Esophagus muscularis mucosa (tissue), 4 donors: ENCODE data around the gene APBA3. TPM values are rescaled to one million over a fixed set of nuclear protein-coding genes. Genes with fewer than 3 reads are reported as not detected.
A peak's percentile ranks its signal among the peaks of the same experiment; 100 is the strongest.

ENCODE experiments used
- DNase-seq: peaks from one replicate; pipeline ENCODE4 v3.0.0-alpha.2; 2017; ENCODE audit errors: extremely low spot score
- H3K27ac ChIP-seq, 4 donors: fragments of 200-600 bp; sonication (generic); replicated peaks in 1 of 4; 1 replicate in 3 of 4; 2 replicates in 1 of 4; pipeline ENCODE4 v1.5.1; 2016 to 2019; ENCODE audit warnings: mild to moderate bottlenecking in 1 of 4
- H3K27me3 ChIP-seq, 4 donors: fragments of 200-600 bp; sonication (generic); one replicate each; pipeline versions ENCODE4 v1.5.1 to v1.6.0; 2016 to 2019
- H3K36me3 ChIP-seq, 4 donors: fragments of 200-600 bp; sonication (generic); one replicate each; pipeline ENCODE4 v1.5.1; 2016 to 2019
- H3K4me1 ChIP-seq, 4 donors: fragments of 200-600 bp; sonication (generic); one replicate each; pipeline ENCODE4 v1.5.1; 2016 to 2019
- H3K4me3 ChIP-seq, 4 donors: fragments of 200-600 bp; sonication (generic); 1 replicate in 2 of 4; 2 replicates in 2 of 4; pipeline ENCODE4 v1.5.1; 2016 to 2019; ENCODE audit warnings: mild to moderate bottlenecking in 4 of 4, moderate library complexity in 1 of 4
- H3K9me3 ChIP-seq, 4 donors: fragments of 200-600 bp; sonication (generic); 1 replicate in 3 of 4; 2 replicates in 1 of 4; pipeline ENCODE4 v1.5.1; 2016 to 2019
- EP300 ChIP-seq: sonication (generic); formaldehyde crosslinking; IDR thresholded peaks from one replicate; pipeline ENCODE4 v1.6.1; 2017; ENCODE audit warnings: antibody characterized with exemption
- POLR2A ChIP-seq: fragments of 450-650 bp; IDR thresholded peaks from one replicate; pipeline ENCODE4 v1.6.1; 2017; ENCODE audit warnings: antibody characterized with exemption, moderate library complexity, mild to moderate bottlenecking, low read depth
- POLR2AphosphoS5 ChIP-seq, 2 donors: sonication (generic); formaldehyde crosslinking; IDR thresholded peaks; one replicate each; pipeline ENCODE4 v1.6.1; 2017; ENCODE audit warnings: antibody characterized with exemption in 2 of 2
- WGBS: methylation state at CpG from one replicate; pipeline ENCODE4 v1.1.5; 2018; 5-methylcytosine and 5-hydroxymethylcytosine counted together
- intact Hi-C: fragments of 100-400 bp; cut with DNase I; formaldehyde crosslinking; loops from one replicate; pipeline ENCODE4 v1.15.1; 2023
- total RNA-seq, 4 donors: library from RNA; depleted of rRNA; stranded (reverse); fragments of >200 nt; gene quantifications; one replicate each; pipeline versions ENCODE4 v1.1.0 to v1.2.1, GENCODE V29; 2016
- TF ChIP-seq, protein P1 (sequence below), 3 experiments: fragments of 200-600 bp in 2 of 3; fragments of 450-650 bp in 1 of 3; sonication (generic) in 2 of 3; IDR thresholded peaks; one replicate each; pipeline ENCODE4 v1.5.1; 2017 to 2019; ENCODE audit warnings: antibody characterized with exemption in 3 of 3, mild to moderate bottlenecking in 2 of 3, moderate library complexity in 1 of 3

APBA3 gene
- total RNA-seq, 4 donors from 2014 or later, result 13.7 to 40.5 (median 24.4) TPM

DNA sequence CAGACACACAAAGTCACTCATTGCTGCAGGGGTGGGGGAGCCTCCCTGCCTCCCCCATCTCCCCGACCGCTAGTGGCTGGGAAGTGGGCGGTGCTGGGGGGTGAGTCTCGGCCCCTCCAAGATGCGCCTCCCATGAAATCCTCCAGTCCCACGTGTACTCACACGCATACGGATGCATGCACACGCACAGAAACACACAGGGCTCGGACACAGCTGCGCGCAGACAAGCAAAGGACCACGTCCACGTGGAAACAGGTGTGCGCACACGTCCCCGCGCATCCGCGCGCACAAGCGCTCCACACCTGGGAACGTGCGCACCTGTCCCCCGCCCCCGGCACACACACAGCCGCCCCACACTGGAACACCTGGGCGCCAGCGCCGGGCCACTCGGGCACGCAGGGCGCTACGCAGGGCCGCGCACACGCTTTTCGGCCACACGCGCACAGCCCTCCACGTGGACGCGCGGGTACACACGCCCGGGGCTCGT, 24.0 kb upstream of the APBA3 start:
- H3K27ac ChIP-seq, result no peak overlapping the region
- H3K4me1 ChIP-seq, result peaks cover 5 to 14% (median 9%) of the 10 kb centered on the region in 4 donors
- H3K36me3 ChIP-seq, result no peaks in the 10 kb centered on the region
- DNase-seq, result no peak
- 0% methylated on average over 7 of the region's 47 CpGs for WGBS
- TF ChIP-seq EP300, result no peak
- TF ChIP-seq, protein P1, sequence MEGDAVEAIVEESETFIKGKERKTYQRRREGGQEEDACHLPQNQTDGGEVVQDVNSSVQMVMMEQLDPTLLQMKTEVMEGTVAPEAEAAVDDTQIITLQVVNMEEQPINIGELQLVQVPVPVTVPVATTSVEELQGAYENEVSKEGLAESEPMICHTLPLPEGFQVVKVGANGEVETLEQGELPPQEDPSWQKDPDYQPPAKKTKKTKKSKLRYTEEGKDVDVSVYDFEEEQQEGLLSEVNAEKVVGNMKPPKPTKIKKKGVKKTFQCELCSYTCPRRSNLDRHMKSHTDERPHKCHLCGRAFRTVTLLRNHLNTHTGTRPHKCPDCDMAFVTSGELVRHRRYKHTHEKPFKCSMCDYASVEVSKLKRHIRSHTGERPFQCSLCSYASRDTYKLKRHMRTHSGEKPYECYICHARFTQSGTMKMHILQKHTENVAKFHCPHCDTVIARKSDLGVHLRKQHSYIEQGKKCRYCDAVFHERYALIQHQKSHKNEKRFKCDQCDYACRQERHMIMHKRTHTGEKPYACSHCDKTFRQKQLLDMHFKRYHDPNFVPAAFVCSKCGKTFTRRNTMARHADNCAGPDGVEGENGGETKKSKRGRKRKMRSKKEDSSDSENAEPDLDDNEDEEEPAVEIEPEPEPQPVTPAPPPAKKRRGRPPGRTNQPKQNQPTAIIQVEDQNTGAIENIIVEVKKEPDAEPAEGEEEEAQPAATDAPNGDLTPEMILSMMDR (IDR thresholded peaks at IDR 0.05), result no peak
- TF ChIP-seq POLR2AphosphoS5 (IDR thresholded peaks at IDR 0.05), result no peak
- TF ChIP-seq POLR2A, result no peak
- peak overlapping the region; percentile 20 to 44 (median 38) for H3K4me3 ChIP-seq
- H3K27me3 ChIP-seq, result peaks cover 0 to 65% (median 14%) of the 10 kb centered on the region in 4 donors
- intact Hi-C loops, result no loop called here
- H3K9me3 ChIP-seq, result peaks cover 10 to 26% (median 23%) of the 10 kb centered on the region in 4 donors

DNA sequence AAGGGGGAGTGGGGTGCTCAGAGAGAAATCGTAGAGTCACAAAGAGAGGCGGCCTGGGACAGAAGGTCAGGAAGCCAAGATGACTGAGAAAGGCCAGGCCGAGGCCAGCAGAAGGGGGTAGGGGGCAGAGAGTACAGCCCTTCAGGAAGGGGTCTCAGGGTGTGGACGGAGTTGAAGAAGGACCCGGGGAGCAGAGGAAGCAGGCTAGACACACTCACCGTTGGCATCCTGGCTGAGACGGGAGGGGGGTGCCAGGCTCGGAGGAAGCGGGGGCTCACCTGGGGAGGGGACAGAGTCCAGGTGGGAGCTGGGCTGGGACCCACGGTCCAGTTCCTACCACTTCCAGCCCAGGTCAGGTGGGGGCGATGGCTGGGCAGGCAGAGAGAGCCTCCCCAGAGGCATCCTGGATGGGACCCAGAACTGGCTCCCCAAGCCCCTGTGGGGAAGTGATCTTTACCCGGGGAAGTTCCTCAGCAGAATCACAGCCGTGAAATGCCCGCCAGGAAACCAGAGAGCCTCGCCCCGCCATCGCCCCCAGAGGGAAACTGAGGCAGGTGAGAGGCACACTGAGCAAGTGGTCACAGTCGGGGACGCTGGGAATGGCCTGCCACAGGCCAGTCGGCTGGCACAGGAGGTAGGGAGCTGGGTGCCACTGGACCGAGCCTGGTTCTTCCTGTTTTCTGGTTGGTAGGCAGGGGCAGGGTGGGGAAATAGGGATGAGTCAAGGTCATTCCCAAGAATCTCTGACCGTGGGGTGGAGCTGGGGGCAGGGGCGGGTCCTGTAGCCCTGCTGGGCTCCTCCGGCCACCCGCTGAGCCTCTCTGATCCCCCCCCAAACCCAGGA, 23.3 kb upstream of the APBA3 start:
- Histone ChIP-seq H3K36me3 (no peaks in the 10 kb centered on the region), H3K4me1 (peaks cover 5 to 14% (median 9%) of the 10 kb centered on the region in 4 donors), H3K27me3 (peaks cover 0 to 62% (median 14%) of the 10 kb centered on the region in 4 donors), H3K27ac (no peak overlapping the region), H3K9me3 (peaks cover 10 to 27% (median 23%) of the 10 kb centered on the region in 4 donors), H3K4me3 (peak overlapping the region in 3 of 4 donors; percentile 20 to 44 (median 38))
- WGBS, result 24% methylated on average over 17 of the region's 25 CpGs
- DNase-seq, result no peak
- intact Hi-C loops, result no loop called here
- no peak for TF ChIP-seq EP300
- TF ChIP-seq POLR2AphosphoS5 (IDR thresholded peaks at IDR 0.05), result no peak

DNA sequence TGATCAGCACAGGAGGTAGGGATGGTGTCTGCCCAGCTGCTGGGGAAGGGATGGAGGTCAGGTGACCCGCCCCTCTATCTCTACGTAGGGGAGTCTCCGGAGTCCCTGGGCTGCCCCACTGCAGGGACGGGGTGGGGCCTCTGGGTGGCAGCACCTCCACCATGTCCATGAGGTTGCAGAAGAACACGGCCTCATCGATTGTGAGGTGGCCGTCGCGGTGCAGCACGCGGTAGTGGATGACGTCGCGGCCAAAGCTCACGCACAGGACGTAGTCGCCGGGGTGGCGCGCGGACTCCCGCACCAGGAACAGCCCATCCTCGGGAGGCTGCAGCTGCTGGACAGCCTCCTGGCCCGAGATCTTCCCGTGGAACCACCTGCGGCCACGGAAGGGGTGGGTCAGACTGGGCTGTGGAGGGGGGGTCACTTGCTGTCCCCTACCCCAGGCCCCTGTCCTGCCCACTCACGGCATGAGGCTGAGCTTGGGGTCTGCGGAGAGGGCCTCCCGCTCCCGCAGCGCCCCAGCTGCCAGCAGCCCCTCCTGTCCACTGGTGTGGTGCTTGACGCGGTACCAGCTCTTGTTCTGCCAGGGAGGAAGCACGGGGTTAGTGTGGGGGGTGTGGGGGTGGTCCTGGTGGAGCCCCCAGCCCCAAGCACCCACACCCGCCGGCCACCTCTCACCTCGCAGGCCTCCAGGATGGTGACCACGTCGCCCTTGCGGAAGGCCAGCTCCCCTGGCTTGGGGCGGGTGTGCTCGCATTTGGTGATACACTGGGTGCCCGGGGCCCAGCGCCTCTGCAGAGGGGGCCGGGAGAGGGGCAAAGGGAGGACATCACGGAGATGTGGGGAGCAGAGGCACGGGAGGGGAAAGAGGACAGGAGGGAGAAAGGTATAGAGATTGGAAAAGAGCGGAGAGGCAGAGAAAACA, 22.4 kb upstream of the APBA3 start:
- peaks cover 0 to 71% (median 14%) of the 10 kb centered on the region in 4 donors for H3K27me3 ChIP-seq
- H3K27ac ChIP-seq, result no peak overlapping the region
- H3K4me1 ChIP-seq, result peaks cover 5 to 14% (median 9%) of the 10 kb centered on the region in 4 donors
- no peak for DNase-seq
- intact Hi-C loops, result no loop called here
- H3K36me3 ChIP-seq, result no peaks in the 10 kb centered on the region
- H3K9me3 ChIP-seq, result peaks cover 10 to 27% (median 23%) of the 10 kb centered on the region in 4 donors
- no peak for TF ChIP-seq EP300
- TF ChIP-seq, protein P1 (IDR thresholded peaks at IDR 0.05), result peak in 1 of 3 experiments; percentile 8
- WGBS, result 76% methylated on average over 20 of the region's 49 CpGs
- no peak overlapping the region for H3K4me3 ChIP-seq

DNA sequence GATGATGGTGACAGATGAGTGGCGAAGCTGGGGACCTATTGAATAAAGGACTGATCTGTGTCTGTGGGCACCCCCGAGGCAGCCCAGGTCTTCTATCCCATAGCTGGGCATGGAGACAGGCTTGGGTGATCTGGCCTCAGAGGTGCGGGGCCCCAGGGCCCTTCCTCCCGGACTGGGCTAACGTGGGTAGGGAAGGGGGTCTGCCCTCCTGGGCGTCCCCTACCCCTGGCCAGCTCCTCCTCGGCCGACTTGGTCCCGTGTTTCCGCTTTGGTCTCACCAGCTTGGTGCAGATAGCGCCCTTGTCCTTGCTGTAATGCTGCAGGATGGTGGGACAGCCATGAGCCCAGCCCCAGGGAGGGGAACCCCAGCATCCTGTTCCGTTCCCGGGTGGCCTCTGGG, 21.4 kb upstream of the APBA3 start:
- TF ChIP-seq POLR2A, result no peak
- TF ChIP-seq EP300, result no peak
- no peak for TF ChIP-seq POLR2AphosphoS5 (IDR thresholded peaks at IDR 0.05)
- TF ChIP-seq, protein P1 (IDR thresholded peaks at IDR 0.05), result no peak
- H3K27ac ChIP-seq, result no peak overlapping the region
- 83% methylated on average over 12 of the region's 13 CpGs for WGBS
- H3K27me3 ChIP-seq, result peaks cover 0 to 77% (median 14%) of the 10 kb centered on the region in 4 donors
- intact Hi-C loops, result no loop called here
- no peak overlapping the region for H3K4me3 ChIP-seq
- peaks cover 10 to 27% (median 23%) of the 10 kb centered on the region in 4 donors for H3K9me3 ChIP-seq
- no peaks in the 10 kb centered on the region for H3K36me3 ChIP-seq
- H3K4me1 ChIP-seq, result peaks cover 5 to 14% (median 9%) of the 10 kb centered on the region in 4 donors
- DNase-seq, result no peak
